Measurements from ENCODE around the gene OLFM2. TPM values are rescaled to one million over a fixed set of nuclear protein-coding genes. Genes with fewer than 3 reads are reported as not detected.
"Not testable (repeated sequence)": the region's sequence is repeated elsewhere in the genome, so short reads cannot be mapped to it uniquely, and the experiment has no call there.

OLFM2 gene
- total RNA-seq, 1 experiment from 2014 or later, result not detected

DNA sequence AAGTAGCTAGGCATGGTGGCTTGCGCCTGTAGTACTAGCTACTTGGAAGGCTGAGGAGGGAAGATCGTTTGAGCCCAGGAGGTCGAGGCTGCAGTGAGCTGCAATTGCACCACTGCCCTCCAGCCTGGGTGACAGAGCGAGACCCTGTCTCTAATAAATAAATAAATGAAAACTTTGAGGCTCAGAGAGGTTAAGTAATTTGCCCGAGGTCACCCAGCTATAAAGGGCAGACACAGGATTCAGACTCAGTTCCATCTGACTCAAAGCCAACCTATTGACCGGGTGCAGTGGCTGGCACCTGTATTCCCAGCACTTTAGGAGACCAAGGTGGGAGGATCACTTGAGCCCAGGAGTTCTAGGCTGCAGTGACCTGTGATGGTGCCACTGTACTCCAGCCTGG lies 7.4 kb upstream of the OLFM2 start:
- no peak for DNase-seq (ENCODE audit: low spot score)

DNA sequence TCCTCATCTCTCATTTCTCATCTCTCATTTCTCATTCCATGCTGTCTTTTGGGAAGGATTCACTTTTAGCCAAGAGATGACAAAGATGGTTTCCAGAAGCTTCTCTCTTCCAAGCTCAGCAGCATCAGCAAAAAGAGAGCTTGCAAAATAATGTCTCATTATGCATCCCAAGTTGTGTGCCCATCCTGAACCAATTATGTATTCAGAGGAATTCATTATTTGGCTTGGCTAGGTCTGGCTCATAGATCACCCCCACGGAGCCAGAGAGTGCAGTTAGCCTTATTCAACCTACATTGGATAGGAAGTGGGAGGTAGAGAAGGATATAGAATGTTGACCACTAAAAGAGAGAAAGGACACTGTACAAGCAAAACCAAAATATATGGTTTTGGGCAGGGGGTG lies 5.4 kb upstream of the OLFM2 start:
- DNase-seq (ENCODE audit: low spot score), result no peak

DNA sequence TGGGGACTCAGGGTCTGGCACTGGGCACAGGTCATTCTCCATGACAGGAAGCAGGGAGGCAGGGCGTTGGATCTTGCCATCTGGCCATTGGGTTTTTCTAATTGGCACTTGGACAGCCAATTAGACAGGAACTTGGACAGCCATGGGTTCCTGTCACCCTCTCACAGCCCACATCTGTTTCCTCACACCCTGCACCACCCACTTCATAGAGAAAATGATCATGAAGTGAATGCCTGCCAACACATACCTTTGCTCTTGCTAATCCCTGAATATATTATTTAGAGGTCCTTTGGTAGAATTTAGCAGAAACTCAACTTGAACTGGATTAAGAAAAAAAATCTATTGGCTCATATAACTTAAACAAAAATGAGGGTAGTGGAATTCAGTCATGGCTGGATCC lies 4.9 kb upstream of the OLFM2 start:
- DNase-seq (ENCODE audit: low spot score), result no peak

DNA sequence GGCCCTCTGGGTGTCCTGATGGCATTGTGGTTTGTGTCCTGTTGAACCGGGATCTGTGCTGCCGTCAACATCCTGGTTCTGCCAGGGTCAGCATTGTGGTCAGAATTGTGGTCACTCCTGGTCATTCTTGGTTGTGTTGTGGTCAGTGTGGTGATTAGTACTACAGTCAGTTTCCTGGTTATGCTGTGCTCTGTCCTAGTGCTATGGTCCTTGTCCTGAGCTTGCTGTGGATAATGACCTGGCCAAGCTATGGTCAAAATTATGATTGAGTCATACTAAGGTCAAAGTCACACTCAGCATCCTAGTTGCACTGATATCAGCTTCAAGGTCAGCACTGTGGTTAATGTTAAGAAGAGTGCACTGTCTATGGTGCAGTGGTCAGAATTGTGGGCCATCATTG lies 4.5 kb upstream of the OLFM2 start:
- DNase-seq (ENCODE audit: low spot score), result peak; percentile 16

DNA sequence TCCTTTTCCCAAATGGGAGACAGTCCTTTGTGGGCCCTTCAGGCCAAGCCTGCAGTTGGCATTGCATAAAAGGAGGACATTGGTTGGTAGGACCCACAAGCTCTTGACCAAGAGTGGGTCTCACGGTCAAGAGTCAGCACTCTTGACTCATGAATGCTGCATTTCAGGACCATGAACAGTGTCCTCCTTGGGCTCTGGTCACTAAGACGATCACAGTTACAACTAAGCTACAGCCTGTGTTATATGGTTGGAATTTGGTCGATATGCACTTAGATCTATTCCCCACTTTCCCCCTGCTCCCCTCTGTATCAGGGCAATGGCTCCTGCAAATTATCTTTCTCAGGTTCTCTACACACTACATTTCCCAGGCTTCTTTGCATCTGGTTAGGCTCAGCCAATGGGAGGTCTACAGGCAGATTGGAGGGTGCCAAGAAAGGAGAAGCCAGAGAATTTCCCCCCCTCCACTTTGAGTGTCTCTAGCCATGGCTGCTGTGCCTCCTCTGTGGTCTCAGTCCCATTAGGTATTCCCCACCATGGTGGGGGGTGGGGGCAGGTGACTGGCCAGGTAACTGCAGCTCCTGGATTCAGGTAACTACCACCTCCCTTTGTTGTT lies 3.1 kb upstream of the OLFM2 start:
- DNase-seq (ENCODE audit: low spot score), result no peak

DNA sequence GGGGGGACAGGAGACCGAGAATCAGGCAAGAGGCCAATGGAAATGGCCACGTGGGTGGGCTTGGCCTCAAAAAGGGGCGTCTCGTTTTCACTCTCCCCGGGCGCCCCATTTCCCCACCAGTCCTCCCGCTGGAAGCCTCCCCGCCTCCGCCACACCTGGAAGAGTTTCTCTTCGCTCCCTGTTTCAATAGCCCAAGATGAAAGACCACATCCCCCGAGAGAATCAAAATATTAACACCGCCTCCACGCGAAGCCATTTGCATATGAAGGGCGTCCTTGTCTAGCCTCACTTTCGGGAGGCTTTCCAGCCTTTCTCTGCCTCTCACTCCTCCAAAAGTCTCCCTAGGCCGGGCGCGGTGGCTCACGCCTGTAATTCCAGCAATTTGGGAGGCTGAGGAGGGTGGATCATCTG lies 691 bp upstream of the OLFM2 start:
- DNase-seq (ENCODE audit: low spot score), result no peak

DNA sequence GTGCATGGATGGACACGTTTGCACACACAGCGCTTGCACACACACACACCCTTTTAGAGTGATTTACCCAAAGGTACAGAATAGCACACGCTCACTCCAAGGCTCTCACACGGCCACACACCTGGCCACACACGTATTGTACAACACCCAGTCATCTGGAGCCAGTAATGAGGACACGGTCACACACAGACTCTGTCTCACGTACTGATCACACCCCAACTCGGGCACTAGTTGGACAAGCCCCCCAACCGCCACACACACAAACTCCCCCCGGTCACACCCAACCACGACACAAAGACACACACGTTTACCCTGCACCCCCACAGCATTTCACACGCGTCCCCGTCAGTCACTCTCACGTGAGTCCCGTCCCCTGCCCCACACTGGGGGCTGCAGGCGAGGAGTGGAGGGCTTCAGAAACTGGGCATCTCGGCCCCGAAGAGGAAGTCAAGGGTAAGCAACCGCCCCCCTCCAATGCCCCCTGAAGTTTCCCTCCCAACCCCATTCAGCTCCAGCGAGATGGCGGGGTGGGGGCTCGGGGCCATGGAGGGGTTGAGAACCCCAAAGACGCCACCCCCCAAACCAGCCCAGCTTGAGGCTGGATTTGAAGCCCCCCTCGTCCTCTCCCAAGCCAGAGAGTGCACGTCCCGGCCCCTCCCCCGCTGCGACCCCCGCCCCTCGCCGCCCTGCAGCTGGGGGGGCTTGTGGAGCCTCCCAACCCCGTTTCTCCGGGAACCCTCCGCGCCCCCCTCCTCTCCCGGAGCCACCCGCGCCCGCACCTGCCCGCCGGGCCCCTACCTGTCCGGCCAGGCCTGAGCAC lies 599 bp downstream of the OLFM2 start:
- DNase-seq (ENCODE audit: low spot score), result no peak

DNA sequence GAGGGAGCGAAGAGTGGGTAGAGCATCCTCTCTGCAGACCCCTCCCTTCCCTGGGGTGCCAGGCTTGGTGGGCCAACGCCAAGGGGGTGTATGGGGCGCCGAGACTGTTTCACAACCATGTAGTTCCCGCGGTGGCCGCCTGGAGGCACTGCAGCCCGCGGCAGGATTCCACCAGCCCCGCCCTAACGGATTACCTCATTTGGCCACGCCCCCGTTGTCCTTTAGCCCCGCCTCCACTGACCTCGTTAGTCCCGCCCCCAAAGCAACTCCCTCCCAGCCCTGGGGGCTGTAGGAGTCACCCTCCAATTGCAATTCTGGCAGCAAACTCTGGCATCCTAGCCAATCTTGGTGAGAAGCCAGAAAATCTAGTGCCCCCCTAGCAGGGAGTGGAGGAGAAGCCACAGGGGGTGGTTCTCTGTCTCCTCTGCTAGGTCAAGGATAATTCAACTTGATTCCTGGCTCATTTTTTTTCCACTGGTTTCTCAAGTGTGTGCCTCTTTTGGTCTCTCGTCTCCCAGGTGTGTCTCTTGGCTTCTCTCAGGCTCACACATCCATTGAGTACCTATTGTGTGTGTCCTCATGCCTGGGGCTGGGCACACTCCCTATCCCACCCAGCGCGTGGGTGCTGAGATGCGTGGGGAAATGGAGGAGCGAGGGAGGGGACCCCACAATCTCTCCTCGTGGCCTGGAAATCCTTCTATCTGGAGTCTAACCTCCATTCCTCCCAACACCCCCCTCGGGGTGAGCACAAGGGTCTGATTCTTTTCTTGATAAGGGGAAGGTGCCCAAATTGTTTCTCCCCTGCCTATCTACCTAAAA lies 2.0 kb downstream of the OLFM2 start:
- DNase-seq (ENCODE audit: low spot score), result peak; percentile 78

DNA sequence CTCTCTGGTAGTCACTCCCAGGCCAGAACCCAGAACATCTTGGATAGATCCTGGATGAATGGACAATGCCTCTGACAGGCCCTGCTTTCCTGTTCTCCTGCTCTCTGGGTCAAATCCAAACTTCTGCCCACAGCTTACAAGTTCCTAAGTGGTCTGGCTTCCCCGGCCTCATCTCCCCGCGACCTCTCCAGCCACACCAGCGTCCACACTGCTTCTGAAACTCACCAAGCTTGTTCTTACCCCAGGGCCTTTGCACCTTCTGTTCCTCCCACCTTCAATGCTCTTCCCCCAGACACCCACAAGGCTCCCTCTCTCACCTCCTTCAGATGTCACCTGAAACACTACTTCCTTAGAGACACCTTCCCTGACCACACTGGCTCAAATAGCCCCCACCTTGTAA lies 3.5 kb downstream of the OLFM2 start:
- no peak for DNase-seq (ENCODE audit: low spot score)

DNA sequence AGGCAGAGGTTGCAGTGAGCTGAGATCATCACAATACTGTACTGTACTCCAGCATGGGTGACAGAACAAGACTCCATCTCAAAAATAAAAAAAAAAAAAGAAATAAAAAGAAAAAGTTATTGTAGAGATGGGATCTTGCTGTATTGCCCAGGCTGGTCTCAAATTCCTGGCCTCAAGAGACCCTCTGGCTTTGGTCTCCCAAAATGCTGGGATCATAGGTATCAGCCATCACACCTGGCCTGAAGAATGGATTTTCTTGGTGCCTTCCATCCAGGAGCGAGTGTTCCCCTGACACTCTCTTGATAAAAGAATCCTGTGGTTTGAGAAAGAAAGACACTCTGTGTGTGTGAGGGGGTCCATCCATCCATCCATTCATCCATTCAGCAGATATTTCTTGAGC lies 4.7 kb downstream of the OLFM2 start:
- no peak for DNase-seq (ENCODE audit: low spot score)

DNA sequence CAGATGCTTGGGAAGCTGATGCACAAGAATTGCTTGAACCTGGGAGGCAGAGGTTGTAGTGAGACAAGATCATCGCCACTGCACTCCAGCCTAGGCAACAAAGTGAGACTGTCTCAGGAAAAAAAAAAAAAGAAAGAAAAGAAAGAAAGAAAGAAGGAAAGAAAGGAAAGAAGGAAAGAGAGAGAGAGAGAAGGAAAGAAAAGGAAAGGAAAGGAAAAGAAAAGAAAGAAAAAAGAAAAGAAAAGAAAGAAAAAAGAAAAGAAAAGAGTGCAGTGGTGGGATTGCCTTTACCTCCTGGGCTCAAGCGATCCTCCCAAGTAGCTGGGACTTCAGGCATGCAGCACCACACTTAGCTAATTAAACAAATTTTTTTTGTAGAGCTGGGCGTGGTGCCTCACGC lies 12.9 kb downstream of the OLFM2 start:
- no peak for DNase-seq (ENCODE audit: low spot score)

DNA sequence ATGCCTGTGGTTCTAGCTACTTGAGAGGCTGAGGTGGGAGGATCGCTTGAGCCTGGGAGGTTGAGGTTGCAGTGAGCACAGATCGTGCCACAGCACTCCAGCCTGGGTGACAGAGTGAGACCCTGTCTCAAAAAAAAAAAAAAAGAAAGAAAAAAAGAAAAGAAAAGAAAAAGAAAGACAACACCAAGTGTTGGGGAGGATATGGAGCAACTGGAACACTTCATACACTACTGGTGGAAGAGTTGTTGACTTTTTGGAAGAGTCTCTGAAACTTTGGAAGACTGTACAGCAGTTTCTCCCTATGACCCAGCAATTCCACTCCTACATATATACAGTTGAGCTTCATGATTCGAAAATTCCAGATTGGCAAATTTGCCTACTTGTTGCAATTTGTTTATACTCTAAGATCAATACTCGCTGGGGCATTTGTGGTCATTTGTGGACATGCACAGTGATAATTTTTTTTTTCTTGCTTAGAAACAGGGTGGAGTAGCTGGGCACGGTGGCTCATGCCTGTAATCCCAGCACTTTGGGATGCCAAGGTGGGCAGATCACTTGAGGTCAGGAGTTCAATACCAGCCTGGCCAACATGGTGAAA lies 13.4 kb downstream of the OLFM2 start:
- DNase-seq (ENCODE audit: low spot score), result not testable (repeated sequence)

DNA sequence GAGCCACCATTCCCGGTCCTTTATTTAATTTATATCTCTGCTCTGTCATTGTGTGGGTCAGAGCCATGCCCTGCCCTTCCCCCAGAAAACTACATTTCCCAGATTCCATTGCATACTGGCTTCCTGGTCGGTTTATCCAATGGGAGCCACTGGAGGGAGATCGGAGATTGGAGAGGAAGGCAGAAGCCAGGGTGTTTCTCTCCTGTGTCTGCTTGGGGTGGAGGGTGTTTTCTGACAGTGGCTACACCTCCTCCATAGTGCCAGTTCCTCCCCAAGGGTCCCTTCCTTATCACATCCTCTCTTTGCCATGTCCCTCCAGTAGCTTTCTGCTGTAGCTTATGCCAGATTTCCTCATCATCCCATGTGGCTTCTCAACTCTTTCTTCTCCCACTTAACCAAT lies 19.0 kb downstream of the OLFM2 start:
- peak; percentile 54 for DNase-seq (ENCODE audit: low spot score)

DNA sequence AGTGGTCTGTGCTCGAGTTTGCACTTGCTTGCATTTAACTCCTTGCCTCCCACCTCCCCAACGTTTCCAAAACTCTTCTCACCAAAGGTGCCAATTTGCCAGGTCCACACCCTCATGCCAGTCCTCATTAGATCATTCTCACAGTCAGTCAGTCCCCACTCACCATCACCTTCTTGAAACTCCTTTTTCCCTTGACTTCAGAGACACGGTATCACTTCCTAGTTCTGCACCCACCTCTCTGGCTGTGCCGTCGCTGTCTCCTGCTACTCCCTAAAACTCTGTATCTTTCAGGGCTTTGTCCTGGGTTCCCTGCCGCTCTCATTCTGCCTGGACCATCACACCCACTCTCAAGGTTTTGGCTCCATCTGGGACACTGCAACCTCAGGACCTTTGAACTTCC lies 19.6 kb downstream of the OLFM2 start:
- no peak for DNase-seq (ENCODE audit: low spot score)

DNA sequence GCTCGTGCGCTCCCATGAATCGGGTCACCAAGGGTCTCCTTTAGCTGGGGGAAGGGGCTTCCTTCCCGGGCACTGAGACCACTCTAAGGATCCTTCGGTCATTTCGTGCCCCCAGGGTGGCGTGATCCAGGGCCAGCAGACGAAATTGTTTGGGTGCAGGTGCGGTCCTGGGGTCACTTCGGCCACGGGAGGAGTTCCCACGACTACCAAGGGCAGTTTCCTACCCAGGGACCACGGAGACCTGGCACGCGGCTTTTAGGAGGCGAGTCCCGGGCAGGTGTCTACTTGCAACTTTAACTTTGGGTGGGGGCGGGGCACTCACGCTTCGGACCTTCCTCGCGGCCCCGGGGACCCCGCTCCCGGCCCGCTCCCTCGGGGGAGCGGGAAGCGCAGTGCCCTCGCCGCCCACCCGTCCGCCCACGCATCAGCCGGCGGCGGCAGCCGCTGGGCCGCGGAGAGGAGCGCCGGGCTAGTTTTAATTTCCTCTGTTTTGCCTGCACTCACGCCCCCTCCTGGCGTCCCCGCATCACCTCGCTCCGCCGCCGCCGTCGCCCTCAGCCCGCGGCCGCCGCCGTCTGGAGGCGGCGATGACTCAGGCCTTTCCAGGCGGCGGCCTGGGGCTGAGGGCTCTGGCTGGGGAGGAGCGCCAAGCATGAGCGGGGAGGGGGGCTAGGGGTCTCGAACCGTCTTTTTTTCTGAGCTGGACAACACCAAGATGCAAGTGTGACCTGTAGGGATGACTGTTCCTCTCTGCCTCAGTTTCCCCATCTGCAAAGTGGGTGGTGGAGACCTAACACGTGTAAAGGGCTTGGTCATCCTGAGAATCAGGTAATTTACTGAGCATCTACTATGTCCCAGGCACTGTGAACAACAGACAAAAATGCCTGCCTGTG lies 21.8 kb downstream of the OLFM2 start:
- DNase-seq (ENCODE audit: low spot score), result peak; percentile 66

DNA sequence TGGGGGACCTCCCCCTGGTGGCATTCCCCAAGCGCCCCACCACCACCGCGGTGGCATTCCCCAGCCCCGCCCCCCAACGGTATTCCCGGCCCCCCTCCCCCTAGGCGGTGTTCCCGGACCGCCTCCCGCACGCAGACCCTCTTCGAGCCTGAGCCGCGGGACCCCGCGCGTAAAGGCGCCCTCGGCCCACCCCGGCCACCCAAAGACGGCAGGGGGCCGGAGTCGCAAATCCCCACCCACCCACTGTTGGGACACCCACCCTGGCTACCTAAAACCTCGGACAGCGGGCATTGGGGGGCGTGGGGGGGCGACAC lies 22.4 kb downstream of the OLFM2 start:
- DNase-seq (ENCODE audit: low spot score), result no peak

DNA sequence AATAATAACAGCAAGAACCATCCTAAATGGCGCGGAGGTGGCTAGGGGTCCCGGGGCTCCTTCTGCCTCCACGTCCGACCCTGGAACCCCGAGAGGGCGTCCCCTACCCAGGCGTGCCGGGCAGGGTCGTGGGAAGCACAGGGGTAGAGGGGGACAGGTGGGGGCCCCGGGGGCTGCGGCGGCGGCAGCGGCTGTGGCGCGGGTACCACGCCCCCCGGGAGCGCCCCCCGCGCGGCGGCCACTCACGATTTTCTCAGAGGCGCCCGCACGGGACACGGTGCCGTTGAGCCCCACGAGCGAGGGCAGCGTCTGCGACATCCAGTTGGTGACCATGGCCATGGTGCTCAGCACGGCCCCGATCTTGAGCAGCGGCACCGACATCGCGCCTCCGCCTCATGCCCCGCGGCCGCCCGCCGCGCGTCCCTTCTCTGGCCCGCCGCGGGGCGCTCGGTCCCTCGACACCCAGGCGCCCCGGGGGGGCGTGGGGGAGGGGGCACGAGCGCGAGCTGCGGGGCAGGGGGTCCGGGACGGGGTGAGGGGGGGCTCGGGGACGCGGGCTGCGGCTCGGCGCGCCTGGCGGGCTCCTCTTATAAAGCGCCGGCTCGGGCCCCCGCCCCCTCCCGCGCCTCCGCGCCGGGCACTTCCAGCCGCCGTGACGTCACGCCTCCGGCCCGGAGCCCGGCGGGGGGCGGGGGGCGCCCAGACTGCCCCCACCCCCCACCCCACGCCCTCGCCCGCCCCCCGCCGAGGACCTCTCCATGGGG lies 22.9 kb downstream of the OLFM2 start:
- no peak for DNase-seq (ENCODE audit: low spot score)

DNA sequence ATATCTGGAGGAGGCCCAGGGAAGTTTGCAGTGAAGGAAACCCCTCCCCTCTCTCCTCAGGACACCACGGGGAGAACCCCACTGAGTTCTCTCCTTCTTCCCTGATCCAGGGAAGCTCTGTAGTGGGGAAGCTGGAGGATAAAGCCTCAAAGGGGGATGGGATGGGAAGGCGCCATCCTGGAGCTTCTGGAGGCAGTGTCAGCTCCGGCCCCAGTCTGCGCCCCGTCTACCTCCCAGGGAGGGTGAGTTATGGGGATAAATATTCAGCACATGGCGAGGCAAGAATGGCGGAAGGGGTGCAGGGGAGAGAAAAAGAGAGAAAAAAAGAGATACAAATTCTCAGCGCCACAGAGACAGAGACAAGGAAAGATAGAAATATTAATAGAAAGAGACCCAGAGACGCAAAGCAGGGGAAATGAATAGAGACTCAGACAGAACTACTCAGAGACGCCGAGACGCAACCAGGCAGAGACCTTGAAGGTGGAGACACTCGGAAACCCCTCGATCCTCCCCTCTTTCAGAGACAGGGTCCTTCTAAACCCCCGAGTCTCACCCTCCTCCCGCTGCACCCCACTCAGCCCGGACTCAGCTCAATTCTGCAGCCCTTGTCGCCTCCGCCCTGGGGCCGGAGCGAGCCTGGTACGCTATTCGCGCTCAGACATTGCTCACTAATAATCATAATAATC lies 23.6 kb downstream of the OLFM2 start:
- DNase-seq (ENCODE audit: low spot score), result no peak

DNA sequence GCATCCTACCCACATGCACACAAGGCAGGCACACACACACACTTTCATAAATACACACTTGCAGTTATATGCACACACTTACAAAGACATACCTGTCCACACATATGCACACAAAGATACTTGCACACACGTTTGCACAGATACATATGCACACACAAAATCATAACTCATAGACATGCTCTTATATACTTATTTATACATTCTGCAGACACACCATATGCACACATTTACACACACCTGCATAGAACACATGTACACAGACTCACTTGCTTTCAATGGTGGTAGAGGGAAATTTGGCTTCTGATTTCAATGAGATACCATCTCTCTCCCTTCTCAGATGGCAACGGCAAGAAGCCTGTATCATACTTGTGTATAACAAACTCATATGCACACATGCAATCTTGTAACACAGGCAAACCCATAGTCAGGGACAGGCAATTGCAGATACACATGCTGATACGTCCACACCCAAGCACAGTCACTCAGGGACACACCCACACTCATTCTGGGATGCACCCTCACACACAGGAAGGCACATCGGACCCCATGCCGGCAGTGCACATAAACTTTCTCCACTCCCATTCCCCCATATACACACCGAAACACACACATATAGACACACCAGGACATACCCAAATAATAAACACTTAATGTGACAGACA lies 24.7 kb downstream of the OLFM2 start:
- no peak for DNase-seq (ENCODE audit: low spot score)

Measured in HT-29 (cell line).